H9 (cell line): Measurements from ENCODE around the gene DAD1. TPM values are rescaled to one million over a fixed set of nuclear protein-coding genes. Genes with fewer than 3 reads are reported as not detected.

Experiments used
- DNase-seq: peaks from one replicate; pipeline ENCODE4 v3.0.0-alpha.2; 2017
- H2AFZ ChIP-seq: one replicate; pipeline ENCODE4 v1.6.1; 2013; ENCODE audit warnings: mild to moderate bottlenecking, low read length, control low read depth, moderate library complexity
- H2AK5ac ChIP-seq: 2 replicates; pipeline ENCODE4 v1.6.1; 2013; ENCODE audit warnings: low read length, control low read depth, mixed read lengths; ENCODE audit not compliant: insufficient read length
- H2BK120ac ChIP-seq: one replicate; pipeline ENCODE4 v1.6.1; 2013; ENCODE audit warnings: low read depth, mild to moderate bottlenecking, low read length, control low read depth, inconsistent platforms; ENCODE audit not compliant: poor library complexity, severe bottlenecking
- H2BK12ac ChIP-seq: 2 replicates; pipeline ENCODE4 v1.6.1; 2013; ENCODE audit warnings: low read length, control low read depth, mixed read lengths, low read depth; ENCODE audit not compliant: insufficient read length
- H2BK15ac ChIP-seq: 2 replicates; pipeline ENCODE4 v1.6.1; 2013; ENCODE audit warnings: low read depth, low read length, control low read depth
- H2BK20ac ChIP-seq: one replicate; pipeline ENCODE4 v1.6.1; 2013; ENCODE audit warnings: low read depth, mild to moderate bottlenecking, low read length, control low read depth, inconsistent platforms; ENCODE audit not compliant: poor library complexity, severe bottlenecking
- H2BK5ac ChIP-seq: 2 replicates; pipeline ENCODE4 v1.6.1; 2013; ENCODE audit warnings: low read length, control low read depth, mixed read lengths; ENCODE audit not compliant: insufficient read length
- H3K14ac ChIP-seq: 2 replicates; pipeline ENCODE4 v1.6.1; 2013; ENCODE audit warnings: low read length, control low read depth; ENCODE audit not compliant: insufficient read depth
- H3K18ac ChIP-seq: 2 replicates; pipeline ENCODE4 v1.6.1; 2013; ENCODE audit warnings: low read depth, mild to moderate bottlenecking, mixed read lengths, low read length, control low read depth; ENCODE audit not compliant: insufficient read length
- H3K23ac ChIP-seq: 2 replicates; pipeline ENCODE4 v1.6.1; 2013; ENCODE audit warnings: low read length, control low read depth, mixed read lengths, low read depth; ENCODE audit not compliant: insufficient read length
- H3K23me2 ChIP-seq: 2 replicates; pipeline ENCODE4 v1.6.1; 2013; ENCODE audit warnings: low read depth, mild to moderate bottlenecking, mixed read lengths, low read length, control low read depth; ENCODE audit not compliant: insufficient read length, poor library complexity, severe bottlenecking
- H3K27ac ChIP-seq: 2 replicates; pipeline ENCODE4 v1.5.1; 2013; ENCODE audit warnings: low read length, control low read depth, mixed read lengths, low read depth; ENCODE audit not compliant: insufficient read length
- H3K27me3 ChIP-seq: 2 replicates; pipeline ENCODE4 v1.6.1; 2013; ENCODE audit warnings: low read length, control low read depth, inconsistent platforms; ENCODE audit not compliant: insufficient read depth
- H3K4ac ChIP-seq: 2 replicates; pipeline ENCODE4 v1.6.1; 2013; ENCODE audit warnings: low read depth, mild to moderate bottlenecking, control low read depth, inconsistent platforms, low read length, moderate library complexity
- H3K4me1 ChIP-seq: 2 replicates; pipeline ENCODE4 v1.6.1; 2013; ENCODE audit warnings: low read length, control low read depth, inconsistent platforms; ENCODE audit not compliant: insufficient read depth
- H3K4me2 ChIP-seq: 2 replicates; pipeline ENCODE4 v1.6.1; 2013; ENCODE audit warnings: low read length, control low read depth, mixed read lengths; ENCODE audit not compliant: insufficient read length, insufficient read depth
- H3K56ac ChIP-seq: 2 replicates; pipeline ENCODE4 v1.6.1; 2013; ENCODE audit warnings: low read depth, mild to moderate bottlenecking, mixed read lengths, low read length, control low read depth; ENCODE audit not compliant: insufficient read length
- H3K79me1 ChIP-seq: 2 replicates; pipeline ENCODE4 v1.6.1; 2013; ENCODE audit warnings: low read depth, mild to moderate bottlenecking, moderate library complexity, low read length, control low read depth, inconsistent platforms; ENCODE audit not compliant: insufficient read depth, poor library complexity, severe bottlenecking
- H3K79me2 ChIP-seq: 2 replicates; pipeline ENCODE4 v1.6.1; 2013; ENCODE audit warnings: low read length, control low read depth, inconsistent platforms; ENCODE audit not compliant: insufficient read depth
- H3K9ac ChIP-seq: 2 replicates; pipeline ENCODE4 v1.6.1; 2013; ENCODE audit warnings: low read length, control low read depth, mixed read lengths; ENCODE audit not compliant: insufficient read length; ENCODE audit errors: extremely low read depth
- H3K9me3 ChIP-seq: one replicate; pipeline ENCODE4 v1.6.1; 2013; ENCODE audit warnings: low read depth, low read length, inconsistent platforms; ENCODE audit not compliant: control insufficient read depth
- H3T11ph ChIP-seq: one replicate; pipeline ENCODE4 v1.6.1; 2013; ENCODE audit warnings: mild to moderate bottlenecking, low read length, control low read depth, inconsistent platforms
- H4K20me1 ChIP-seq: one replicate; pipeline ENCODE4 v1.6.1; 2013; ENCODE audit not compliant: control insufficient read depth, insufficient read length, insufficient read depth
- H4K5ac ChIP-seq: 2 replicates; pipeline ENCODE4 v1.6.1; 2013; ENCODE audit warnings: low read depth, mild to moderate bottlenecking, mixed read lengths, low read length, control low read depth; ENCODE audit not compliant: insufficient read length
- H4K8ac ChIP-seq: replicated peaks from 2 replicates; pipeline ENCODE4 v1.6.1; 2013; ENCODE audit warnings: low read length, control low read depth, mixed read lengths, low read depth; ENCODE audit not compliant: insufficient read length
- H4K91ac ChIP-seq: 2 replicates; pipeline ENCODE4 v1.6.1; 2013; ENCODE audit warnings: low read depth, mild to moderate bottlenecking, moderate library complexity, mixed read lengths, low read length, control low read depth; ENCODE audit not compliant: insufficient read length
- H3K27ac Mint-ChIP-seq, 3 experiments: 2 replicates in 2 of 3; 3 replicates in 1 of 3; pipeline ENCODE4 v1.8.0; 2020 to 2021; ENCODE audit warnings: mixed read lengths in 3 of 3, mild to moderate bottlenecking in 1 of 3, moderate library complexity in 1 of 3
- H3K27me3 Mint-ChIP-seq: 2 replicates; pipeline ENCODE4 v1.8.0; 2021; ENCODE audit warnings: low read depth, mild to moderate bottlenecking, moderate library complexity, mixed read lengths
- H3K36me3 Mint-ChIP-seq, 3 experiments: 2 replicates in 2 of 3; 3 replicates in 1 of 3; pipeline ENCODE4 v1.8.0; 2020 to 2021; ENCODE audit warnings: low read depth in 3 of 3, mixed read lengths in 3 of 3; ENCODE audit not compliant: insufficient read depth in 1 of 3
- H3K4me1 Mint-ChIP-seq, 2 experiments: 2 replicates each; pipeline ENCODE4 v1.8.0; 2020; ENCODE audit warnings: mixed read lengths in 2 of 2
- H3K4me3 Mint-ChIP-seq, 2 experiments: 2 replicates in 1 of 2; 3 replicates in 1 of 2; pipeline ENCODE4 v1.8.0; 2020 to 2021; ENCODE audit warnings: mild to moderate bottlenecking in 2 of 2, mixed read lengths in 2 of 2, moderate library complexity in 1 of 2
- H3K9me3 Mint-ChIP-seq, 2 experiments: 2 replicates in 1 of 2; 3 replicates in 1 of 2; pipeline ENCODE4 v1.8.0; 2020; ENCODE audit warnings: mild to moderate bottlenecking in 2 of 2, mixed read lengths in 2 of 2, moderate library complexity in 1 of 2
- WGBS: extraction: QIAGEN DNeasy Blood & Tissue Kit; methylation state at CpG from one replicate; pipeline ENCODE4 v1.1.7; 2013; ENCODE audit warnings: missing lambda C conversion rate, low lambda C conversion rate, mixed read lengths; ENCODE audit not compliant: insufficient read length; ENCODE audit errors: extremely low coverage; 5-methylcytosine and 5-hydroxymethylcytosine counted together
- total RNA-seq: library from RNA; stranded (reverse); gene quantifications from 2 replicates; pipeline ENCODE4 v1.2.1, GENCODE V29; 2021
- TF ChIP-seq, protein P1 (sequence below): fragments of 200-600 bp; sonication (generic); conservative IDR thresholded peaks from 3 replicates; pipeline ENCODE4 v1.8.0; 2021; ENCODE audit warnings: antibody characterized with exemption, mild to moderate bottlenecking

The DAD1 gene
- total RNA-seq, 1 experiment from 2014 or later = 127 TPM

DNA sequence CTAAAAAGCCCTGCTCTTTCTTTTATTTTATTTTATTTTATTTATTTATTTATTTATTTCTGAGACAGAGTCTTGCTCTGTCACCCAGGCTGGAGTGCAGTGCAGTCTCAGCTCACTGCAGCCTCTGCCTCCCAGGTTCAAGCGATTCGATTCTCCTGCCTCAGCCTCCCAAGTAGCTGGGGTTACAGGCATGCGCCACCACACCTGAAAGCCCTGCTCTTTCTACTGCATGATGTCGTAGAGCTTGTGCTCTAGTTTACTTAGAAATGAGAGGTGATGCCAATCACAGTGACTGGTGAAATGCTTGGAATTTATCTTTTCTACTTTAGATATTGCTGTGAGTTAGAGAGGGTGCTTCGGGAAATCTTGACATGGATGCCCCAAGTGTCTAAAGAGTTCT lies 54.5 kb downstream of the DAD1 start:
- H2BK20ac ChIP-seq = no peak overlapping the region
- H3K4me2 ChIP-seq = no peak overlapping the region
- H3K4me1 Mint-ChIP-seq = peaks cover 0 to 15% of the 10 kb centered on the region in 2 experiments; a peak in 3 of 4 replicates
- 0 out of 5 replicates have a peak, but pooled peaks cover 0 to 2% of the 10 kb centered on the region in 2 experiments for H3K9me3 Mint-ChIP-seq
- H3K56ac ChIP-seq = no peak overlapping the region
- no peak overlapping the region for H4K5ac ChIP-seq
- no peak for DNase-seq
- no peak overlapping the region for H2BK15ac ChIP-seq
- H3K4me1 ChIP-seq = no peaks in the 10 kb centered on the region
- no peak overlapping the region for H2BK5ac ChIP-seq
- H2BK120ac ChIP-seq = no peak overlapping the region
- H3K79me2 ChIP-seq = no peaks in the 10 kb centered on the region
- H3K4me3 Mint-ChIP-seq = no peak overlapping the region
- H3K9me3 ChIP-seq = no peaks in the 10 kb centered on the region
- H3K14ac ChIP-seq = no peak overlapping the region
- WGBS = no CpG with 5 or more reads among the region's 5 CpGs
- no peak overlapping the region for H4K91ac ChIP-seq
- no peaks in the 10 kb centered on the region for H3K27me3 Mint-ChIP-seq
- no peak overlapping the region for H2AK5ac ChIP-seq
- no peak overlapping the region for H4K8ac ChIP-seq
- no peak overlapping the region for H3K4ac ChIP-seq
- no peaks in the 10 kb centered on the region for H4K20me1 ChIP-seq
- no peaks in the 10 kb centered on the region for H3K23me2 ChIP-seq
- H3K27ac ChIP-seq = no peak overlapping the region
- H3K27ac Mint-ChIP-seq = no peak overlapping the region
- no peak overlapping the region for H2AFZ ChIP-seq
- no peaks in the 10 kb centered on the region for H3K79me1 ChIP-seq
- TF ChIP-seq, protein P1, sequence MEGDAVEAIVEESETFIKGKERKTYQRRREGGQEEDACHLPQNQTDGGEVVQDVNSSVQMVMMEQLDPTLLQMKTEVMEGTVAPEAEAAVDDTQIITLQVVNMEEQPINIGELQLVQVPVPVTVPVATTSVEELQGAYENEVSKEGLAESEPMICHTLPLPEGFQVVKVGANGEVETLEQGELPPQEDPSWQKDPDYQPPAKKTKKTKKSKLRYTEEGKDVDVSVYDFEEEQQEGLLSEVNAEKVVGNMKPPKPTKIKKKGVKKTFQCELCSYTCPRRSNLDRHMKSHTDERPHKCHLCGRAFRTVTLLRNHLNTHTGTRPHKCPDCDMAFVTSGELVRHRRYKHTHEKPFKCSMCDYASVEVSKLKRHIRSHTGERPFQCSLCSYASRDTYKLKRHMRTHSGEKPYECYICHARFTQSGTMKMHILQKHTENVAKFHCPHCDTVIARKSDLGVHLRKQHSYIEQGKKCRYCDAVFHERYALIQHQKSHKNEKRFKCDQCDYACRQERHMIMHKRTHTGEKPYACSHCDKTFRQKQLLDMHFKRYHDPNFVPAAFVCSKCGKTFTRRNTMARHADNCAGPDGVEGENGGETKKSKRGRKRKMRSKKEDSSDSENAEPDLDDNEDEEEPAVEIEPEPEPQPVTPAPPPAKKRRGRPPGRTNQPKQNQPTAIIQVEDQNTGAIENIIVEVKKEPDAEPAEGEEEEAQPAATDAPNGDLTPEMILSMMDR = no peak
- no peak overlapping the region for H3K23ac ChIP-seq
- H3K18ac ChIP-seq = no peak overlapping the region
- H3K9ac ChIP-seq = no peak overlapping the region
- no peaks in the 10 kb centered on the region for H3K36me3 Mint-ChIP-seq
- no peak overlapping the region for H3T11ph ChIP-seq
- no peak overlapping the region for H2BK12ac ChIP-seq
- H3K27me3 ChIP-seq = no peaks in the 10 kb centered on the region; the same call in 1 of the 2 replicates
